K562 (cell line): ENCODE measurements around the gene FYTTD1. TPM values are rescaled to one million over a fixed set of nuclear protein-coding genes. Genes with fewer than 3 reads are reported as not detected.

Experiments used
- CCNT2 ChIP-seq: IDR thresholded peaks from 2 replicates; pipeline ENCODE4 v1.6.1; 2011; ENCODE audit warnings: borderline replicate concordance, low read depth, mild to moderate bottlenecking, moderate library complexity, mixed read lengths, low read length; ENCODE audit not compliant: insufficient read length; ENCODE audit errors: extremely low read depth
- CHD1 ChIP-seq: fragments of 200-600 bp; sonication (generic); IDR thresholded peaks from one replicate; pipeline ENCODE4 v1.6.1; 2012; ENCODE audit warnings: mild to moderate bottlenecking, moderate library complexity, low read length, inconsistent platforms
- CSDE1 ChIP-seq, 2 experiments: fragments of 450-650 bp; IDR thresholded peaks; 2 replicates each; pipeline ENCODE4 v1.6.1; 2016; ENCODE audit warnings: mild to moderate bottlenecking in 1 of 2
- FOS ChIP-seq: IDR thresholded peaks from 3 replicates; pipeline ENCODE4 v1.6.1; 2011; ENCODE audit not compliant: insufficient read length; ENCODE audit errors: extremely low read depth
- HOXB6 ChIP-seq: fragments of 250-450 bp; sonication (Bioruptor Pico); IDR thresholded peaks from 2 replicates; pipeline ENCODE4 v1.5.1; 2022; ENCODE audit warnings: mild to moderate bottlenecking, borderline replicate concordance
- KAT8 ChIP-seq: fragments of 450-650 bp; IDR thresholded peaks from 2 replicates; pipeline ENCODE4 v1.6.1; 2016; ENCODE audit warnings: low read depth, mild to moderate bottlenecking
- KDM1A ChIP-seq, 2 experiments: fragments of 450-650 bp; IDR thresholded peaks; 2 replicates each; pipeline ENCODE4 v1.6.1; 2016; ENCODE audit warnings: mild to moderate bottlenecking in 2 of 2
- KHSRP ChIP-seq: fragments of 450-650 bp; IDR thresholded peaks from 2 replicates; pipeline ENCODE4 v1.6.1; 2017
- NFIC ChIP-seq: fragments of 450-650 bp; IDR thresholded peaks from 2 replicates; pipeline ENCODE4 v1.6.1; 2017; ENCODE audit warnings: mild to moderate bottlenecking, inconsistent platforms
- POLR2AphosphoS5 ChIP-seq: IDR thresholded peaks from 2 replicates; pipeline ENCODE4 v1.6.1; 2011; ENCODE audit warnings: mild to moderate bottlenecking, low read depth, low read length, moderate library complexity; ENCODE audit not compliant: control insufficient read depth, insufficient read depth
- PPARD ChIP-seq: fragments of 250-450 bp; sonication (Bioruptor Pico); IDR thresholded peaks from 2 replicates; pipeline ENCODE4 v1.8.0; 2022; ENCODE audit warnings: inconsistent platforms, mild to moderate bottlenecking, moderate library complexity
- SMC3 ChIP-seq: conservative IDR thresholded peaks from 2 replicates; pipeline ENCODE4 v1.6.1; 2011; ENCODE audit warnings: low read depth, low read length, improper control_type of control experiment; ENCODE audit not compliant: insufficient read depth
- TEAD4 ChIP-seq, 2 experiments: sonication (generic) in 1 of 2; formaldehyde crosslinking in 1 of 2; IDR thresholded peaks; 2 replicates each; pipeline versions ENCODE4 v1.6.1 to v1.8.0; 2012 to 2022; ENCODE audit warnings: borderline replicate concordance in 1 of 2, inconsistent platforms in 1 of 2, low read length in 1 of 2, mild to moderate bottlenecking in 1 of 2, missing genetic modification reagents in 1 of 2
- YY1 ChIP-seq, 3 experiments: IDR thresholded peaks; 2 replicates each; pipeline ENCODE4 v1.6.1; 2011; ENCODE audit warnings: low read length in 2 of 3, mild to moderate bottlenecking in 2 of 3, moderate library complexity in 2 of 3, borderline replicate concordance in 1 of 3, control low read depth in 1 of 3, low read depth in 1 of 3; ENCODE audit not compliant: insufficient read depth in 3 of 3, insufficient replicate concordance in 2 of 3, control insufficient read depth in 1 of 3, insufficient read length in 1 of 3; ENCODE audit errors: extremely low read depth in 1 of 3
- ZC3H11A ChIP-seq: IDR thresholded peaks from 2 replicates; pipeline ENCODE4 v1.6.1; 2012; ENCODE audit warnings: low read depth, low read length, improper control_type of control experiment
- ZNF780A ChIP-seq: fragments of 250-450 bp; sonication (Bioruptor Pico); IDR thresholded peaks from 2 replicates; pipeline ENCODE4 v1.5.0; 2021; ENCODE audit warnings: mild to moderate bottlenecking
- polyA plus RNA-seq, 8 experiments: library from polyadenylated mRNA; depleted of rRNA in 4 of 8; stranded (reverse) in 5 of 8; unstranded in 3 of 8; fragments of >200 nt; fragmentation: Nextera tagmentation in 2 of 8; fragmentation: Illumina TruSeq in 1 of 8; extraction: Ambion mirVana in 2 of 8; extraction: Trizol in 1 of 8; gene quantifications; 2 replicates each; pipeline versions ENCODE4 v1.2.1 to v1.2.3, GENCODE V29; 2011 to 2014; ENCODE audit warnings: inconsistent platforms in 1 of 8, missing spikeins in 1 of 8
- total RNA-seq, 7 experiments: library from RNA; depleted of rRNA in 6 of 7; stranded (reverse); fragments of >200 nt in 6 of 7; fragmentation: Illumina TruSeq in 2 of 7; extraction: Trizol in 2 of 7; gene quantifications; 2 replicates each; pipeline versions ENCODE4 v1.2.1 to v1.2.3, GENCODE V29; 2011 to 2021; ENCODE audit warnings: low replicate concordance in 1 of 7
- TF ChIP-seq, protein P1 (sequence below): fragments of 250-450 bp; sonication (Bioruptor Pico); IDR thresholded peaks from 2 replicates; pipeline ENCODE4 v1.5.0; 2021
- TF ChIP-seq, protein P2 (sequence below): sonication (generic); formaldehyde crosslinking; IDR thresholded peaks from 2 replicates; pipeline ENCODE4 v1.8.0; 2022; ENCODE audit warnings: mild to moderate bottlenecking, missing genetic modification reagents
- TF ChIP-seq, protein P3 (sequence below), 2 experiments: fragments of 250-450 bp in 1 of 2; fragments of 450-650 bp in 1 of 2; sonication (Bioruptor Pico) in 1 of 2; IDR thresholded peaks; 2 replicates each; pipeline versions ENCODE4 v1.6.1 to v1.8.0; 2016 to 2021; ENCODE audit warnings: mild to moderate bottlenecking in 2 of 2, moderate library complexity in 2 of 2, missing compliant biosample characterization in 1 of 2, missing genetic modification characterization in 1 of 2
- TF ChIP-seq, protein P4 (sequence below): sonication (generic); formaldehyde crosslinking; IDR thresholded peaks from 2 replicates; pipeline ENCODE4 v1.8.1; 2023; ENCODE audit warnings: mild to moderate bottlenecking, missing genetic modification reagents, moderate library complexity
- TF ChIP-seq, protein P5 (sequence below), 2 experiments: IDR thresholded peaks; 2 replicates each; pipeline ENCODE4 v1.6.1; 2012; ENCODE audit warnings: improper control_type of control experiment in 2 of 2, low read depth in 2 of 2, low read length in 2 of 2, borderline replicate concordance in 1 of 2

FYTTD1 gene
- total and polyA plus RNA-seq, 9 of the 15 experiments (the other 6 are each of a cell fraction or from before 2014, with no cell fraction given) = 35.7 to 106 (median 76.3) TPM

DNA sequence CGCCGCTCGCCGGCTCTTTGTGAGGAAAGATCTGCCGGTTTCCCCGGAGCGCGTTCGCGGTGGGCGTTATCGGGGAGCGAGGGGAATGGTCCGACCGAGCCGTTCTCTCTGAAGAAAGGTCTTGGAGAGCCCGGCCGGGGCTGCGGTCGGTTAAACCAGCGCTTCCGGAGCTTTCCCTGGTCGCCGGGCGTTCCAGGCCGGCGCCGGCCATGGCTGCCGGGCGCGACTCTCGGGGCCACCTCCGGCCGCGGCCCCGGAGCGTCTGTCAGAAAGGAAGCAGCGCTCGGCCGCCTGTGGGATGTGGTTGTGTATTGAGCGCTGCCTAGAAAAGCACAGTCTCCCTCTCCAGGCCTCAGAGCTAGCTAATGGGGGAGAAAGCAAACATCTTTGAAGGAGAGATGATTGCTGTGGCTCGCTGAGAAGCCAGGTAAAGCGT is 731 bp downstream of the FYTTD1 start (continued):
- TF ChIP-seq, protein P1, sequence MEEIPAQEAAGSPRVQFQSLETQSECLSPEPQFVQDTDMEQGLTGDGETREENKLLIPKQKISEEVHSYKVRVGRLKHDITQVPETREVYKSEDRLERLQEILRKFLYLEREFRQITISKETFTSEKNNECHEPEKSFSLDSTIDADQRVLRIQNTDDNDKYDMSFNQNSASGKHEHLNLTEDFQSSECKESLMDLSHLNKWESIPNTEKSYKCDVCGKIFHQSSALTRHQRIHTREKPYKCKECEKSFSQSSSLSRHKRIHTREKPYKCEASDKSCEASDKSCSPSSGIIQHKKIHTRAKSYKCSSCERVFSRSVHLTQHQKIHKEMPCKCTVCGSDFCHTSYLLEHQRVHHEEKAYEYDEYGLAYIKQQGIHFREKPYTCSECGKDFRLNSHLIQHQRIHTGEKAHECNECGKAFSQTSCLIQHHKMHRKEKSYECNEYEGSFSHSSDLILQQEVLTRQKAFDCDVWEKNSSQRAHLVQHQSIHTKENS (CRISPR knock-in tag) = no peak
- TF ChIP-seq TEAD4 (IDR thresholded peaks at IDR 0.05; ENCODE audit: low read length) (0 out of 2 replicates have a peak, but pooled peaks have one; percentile 12), TEAD4 (CRISPR knock-in tag; IDR thresholded peaks at IDR 0.05; ENCODE audit: borderline replicate concordance) (no peak), SMC3 (no peak), KAT8 (no peak), CCNT2 (peak; percentile 56), ZNF780A (CRISPR knock-in tag) (no peak), PPARD (CRISPR knock-in tag) (no peak), NFIC (no peak), CSDE1 (IDR thresholded peaks at IDR 0.05) (no peak), KDM1A (IDR thresholded peaks at IDR 0.05) (no peak), POLR2AphosphoS5 (no peak), YY1 (IDR thresholded peaks at IDR 0.05; ENCODE audit: borderline replicate concordance in 1 of 3, control insufficient read depth in 1 of 3, extremely low read depth in 1 of 3, insufficient read depth in 3 of 3, insufficient read length in 1 of 3, insufficient replicate concordance in 2 of 3, low read depth in 1 of 3, low read length in 2 of 3) (peak in 2 of 3 experiments; percentile 79 to 85), HOXB6 (CRISPR knock-in tag) (no peak), KHSRP (no peak), FOS (no peak), ZC3H11A (no peak), CHD1 (peak; percentile 20)
- TF ChIP-seq, protein P2, sequence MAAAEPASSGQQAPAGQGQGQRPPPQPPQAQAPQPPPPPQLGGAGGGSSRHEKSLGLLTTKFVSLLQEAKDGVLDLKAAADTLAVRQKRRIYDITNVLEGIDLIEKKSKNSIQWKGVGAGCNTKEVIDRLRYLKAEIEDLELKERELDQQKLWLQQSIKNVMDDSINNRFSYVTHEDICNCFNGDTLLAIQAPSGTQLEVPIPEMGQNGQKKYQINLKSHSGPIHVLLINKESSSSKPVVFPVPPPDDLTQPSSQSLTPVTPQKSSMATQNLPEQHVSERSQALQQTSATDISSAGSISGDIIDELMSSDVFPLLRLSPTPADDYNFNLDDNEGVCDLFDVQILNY (CRISPR knock-in tag) = 0 out of 2 replicates have a peak, but pooled peaks have one; percentile 56
- TF ChIP-seq, protein P3, sequence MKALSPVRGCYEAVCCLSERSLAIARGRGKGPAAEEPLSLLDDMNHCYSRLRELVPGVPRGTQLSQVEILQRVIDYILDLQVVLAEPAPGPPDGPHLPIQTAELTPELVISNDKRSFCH (CRISPR knock-in tag; IDR thresholded peaks at IDR 0.05) = no peak
- TF ChIP-seq, protein P3 (tag; IDR thresholded peaks at IDR 0.05) = no peak
- TF ChIP-seq, protein P4, sequence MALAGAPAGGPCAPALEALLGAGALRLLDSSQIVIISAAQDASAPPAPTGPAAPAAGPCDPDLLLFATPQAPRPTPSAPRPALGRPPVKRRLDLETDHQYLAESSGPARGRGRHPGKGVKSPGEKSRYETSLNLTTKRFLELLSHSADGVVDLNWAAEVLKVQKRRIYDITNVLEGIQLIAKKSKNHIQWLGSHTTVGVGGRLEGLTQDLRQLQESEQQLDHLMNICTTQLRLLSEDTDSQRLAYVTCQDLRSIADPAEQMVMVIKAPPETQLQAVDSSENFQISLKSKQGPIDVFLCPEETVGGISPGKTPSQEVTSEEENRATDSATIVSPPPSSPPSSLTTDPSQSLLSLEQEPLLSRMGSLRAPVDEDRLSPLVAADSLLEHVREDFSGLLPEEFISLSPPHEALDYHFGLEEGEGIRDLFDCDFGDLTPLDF (CRISPR knock-in tag) = no peak
- TF ChIP-seq, protein P5, sequence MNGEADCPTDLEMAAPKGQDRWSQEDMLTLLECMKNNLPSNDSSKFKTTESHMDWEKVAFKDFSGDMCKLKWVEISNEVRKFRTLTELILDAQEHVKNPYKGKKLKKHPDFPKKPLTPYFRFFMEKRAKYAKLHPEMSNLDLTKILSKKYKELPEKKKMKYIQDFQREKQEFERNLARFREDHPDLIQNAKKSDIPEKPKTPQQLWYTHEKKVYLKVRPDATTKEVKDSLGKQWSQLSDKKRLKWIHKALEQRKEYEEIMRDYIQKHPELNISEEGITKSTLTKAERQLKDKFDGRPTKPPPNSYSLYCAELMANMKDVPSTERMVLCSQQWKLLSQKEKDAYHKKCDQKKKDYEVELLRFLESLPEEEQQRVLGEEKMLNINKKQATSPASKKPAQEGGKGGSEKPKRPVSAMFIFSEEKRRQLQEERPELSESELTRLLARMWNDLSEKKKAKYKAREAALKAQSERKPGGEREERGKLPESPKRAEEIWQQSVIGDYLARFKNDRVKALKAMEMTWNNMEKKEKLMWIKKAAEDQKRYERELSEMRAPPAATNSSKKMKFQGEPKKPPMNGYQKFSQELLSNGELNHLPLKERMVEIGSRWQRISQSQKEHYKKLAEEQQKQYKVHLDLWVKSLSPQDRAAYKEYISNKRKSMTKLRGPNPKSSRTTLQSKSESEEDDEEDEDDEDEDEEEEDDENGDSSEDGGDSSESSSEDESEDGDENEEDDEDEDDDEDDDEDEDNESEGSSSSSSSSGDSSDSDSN (IDR thresholded peaks at IDR 0.05; ENCODE audit: borderline replicate concordance in 1 of 2, low read depth in 2 of 2, low read length in 2 of 2) = peak; percentile 90 to 96; a peak in 3 of 4 replicates
